Caco-2 (cell line): ENCODE measurements around the gene ARSD. TPM values are rescaled to one million over a fixed set of nuclear protein-coding genes. Genes with fewer than 3 reads are reported as not detected.

Experiments
- BruUV-seq: library from RNA; stranded (reverse); fragments of 400-500 nt; replicated peaks from 2 replicates; lab custom pipeline; 2021; lab: Mats Ljungman, UMichigan
- CTCF ChIA-PET: fragments of 300-600 bp; sonication (Branson Sonifier 250); formaldehyde crosslinking; loops from one replicate; lab custom pipeline; 2022; ENCODE audit warnings: antibody characterized with exemption; lab: Charles Lee
- POLR2A ChIA-PET: fragments of 300-600 bp; sonication (Branson Sonifier 250); formaldehyde crosslinking; loops from one replicate; lab custom pipeline; 2022; ENCODE audit warnings: antibody characterized with exemption; lab: Charles Lee
- DNase-seq, 2 experiments: peaks; one replicate each; pipeline versions ENCODE4 v3.0.0 to v3.0.0-alpha.2; 2020 to 2022
- H3K27me3 ChIP-seq: replicated peaks from 2 replicates; pipeline ENCODE4 v1.6.0; 2011; ENCODE audit warnings: low read length; ENCODE audit not compliant: control insufficient read depth, insufficient read depth
- H3K36me3 ChIP-seq: 2 replicates; pipeline ENCODE4 v1.5.1; 2011; ENCODE audit warnings: low read length; ENCODE audit not compliant: control insufficient read depth, insufficient read depth
- H3K4me1 ChIP-seq: fragments of 250-450 bp; sonication (Bioruptor Pico); 2 replicates; pipeline ENCODE4 v1.5.1; 2020; ENCODE audit warnings: mild to moderate bottlenecking
- H3K4me3 ChIP-seq: 2 replicates; pipeline ENCODE4 v1.5.1; 2011; ENCODE audit warnings: low read depth, mild to moderate bottlenecking, control low read depth, low read length
- H3K9me3 ChIP-seq: fragments of 250-450 bp; sonication (Bioruptor Pico); 2 replicates; pipeline ENCODE4 v1.5.1; 2020; ENCODE audit warnings: mild to moderate bottlenecking, moderate library complexity
- H3K27ac Mint-ChIP-seq: one replicate; pipeline ENCODE4 v1.8.0; 2022; ENCODE audit warnings: mixed read lengths; ENCODE audit not compliant: unreplicated experiment
- H3K27me3 Mint-ChIP-seq: one replicate; pipeline ENCODE4 v1.8.0; 2022; ENCODE audit warnings: mixed read lengths; ENCODE audit not compliant: insufficient read depth, unreplicated experiment
- H3K36me3 Mint-ChIP-seq: one replicate; pipeline ENCODE4 v1.8.0; 2022; ENCODE audit warnings: mild to moderate bottlenecking, mixed read lengths; ENCODE audit not compliant: insufficient read depth, unreplicated experiment
- H3K4me1 Mint-ChIP-seq: one replicate; pipeline ENCODE4 v1.8.0; 2022; ENCODE audit warnings: low read depth, mixed read lengths; ENCODE audit not compliant: unreplicated experiment
- H3K4me3 Mint-ChIP-seq: one replicate; pipeline ENCODE4 v1.8.0; 2022; ENCODE audit warnings: mild to moderate bottlenecking, moderate library complexity, mixed read lengths; ENCODE audit not compliant: unreplicated experiment
- H3K9me3 Mint-ChIP-seq: one replicate; pipeline ENCODE4 v1.8.0; 2022; ENCODE audit warnings: mixed read lengths; ENCODE audit not compliant: unreplicated experiment
- CTCF ChIP-seq, 2 experiments: fragments of 200-600 bp in 1 of 2; IDR thresholded peaks; 1 replicate in 1 of 2; 2 replicates in 1 of 2; pipeline versions ENCODE4 v1.5.1 to v1.8.0; 2011 to 2022; ENCODE audit warnings: antibody characterized with exemption in 1 of 2, control low read depth in 1 of 2, inconsistent platforms in 1 of 2, low read depth in 1 of 2, low read length in 1 of 2, mild to moderate bottlenecking in 1 of 2, moderate library complexity in 1 of 2; ENCODE audit not compliant: insufficient read depth in 1 of 2, severe bottlenecking in 1 of 2, unreplicated experiment in 1 of 2
- intact Hi-C: fragments of 100-400 bp; cut with micrococcal nuclease; formaldehyde crosslinking; loops from one replicate; pipeline ENCODE4 v1.10.0; 2022; ENCODE audit not compliant: unreplicated experiment
- total RNA-seq: library from RNA; stranded (reverse); gene quantifications from 2 replicates; pipeline ENCODE4 v1.2.3, GENCODE V29; 2022

Gene ARSD
- total RNA-seq, 1 experiment from 2014 or later, result 5.8 TPM

- H3K4me3 Mint-ChIP-seq, result no peak overlapping the region
- POLR2A ChIA-PET, result no interaction called here
- peaks cover 10% of the 10 kb centered on the region for H3K9me3 Mint-ChIP-seq
- no peak for TF ChIP-seq CTCF (IDR thresholded peaks at IDR 0.05; ENCODE audit: insufficient read depth in 1 of 2, low read depth in 1 of 2, low read length in 1 of 2, severe bottlenecking in 1 of 2, unreplicated experiment in 1 of 2)
- intact Hi-C loops, result no loop called here
- DNase-seq, result no peak
- H3K36me3 Mint-ChIP-seq, result peaks cover 5% of the 10 kb centered on the region
- no TSS peak for BruUV-seq
- no peaks in the 10 kb centered on the region; the same call in 1 of the 2 replicates for H3K4me1 ChIP-seq
- no peak overlapping the region for H3K27ac Mint-ChIP-seq
- no peaks in the 10 kb centered on the region for H3K36me3 ChIP-seq
- CTCF ChIA-PET, result no interaction called here
- H3K4me1 Mint-ChIP-seq, result peaks cover 7% of the 10 kb centered on the region
- no peaks in the 10 kb centered on the region for H3K27me3 Mint-ChIP-seq
- H3K4me3 ChIP-seq, result no peak overlapping the region
- no peaks in the 10 kb centered on the region for H3K27me3 ChIP-seq
- no peaks in the 10 kb centered on the region for H3K9me3 ChIP-seq
These were observed 5.0 kb downstream of the ARSD start for GRCh38 chrX:2924151-2924550.

- H3K9me3 Mint-ChIP-seq, result peaks cover 10% of the 10 kb centered on the region
- Histone ChIP-seq H3K9me3 (no peaks in the 10 kb centered on the region), H3K4me3 (no peak overlapping the region), H3K27me3 (no peaks in the 10 kb centered on the region), H3K4me1 (no peaks in the 10 kb centered on the region), H3K36me3 (no peaks in the 10 kb centered on the region)
- H3K4me1 Mint-ChIP-seq, result peaks cover 7% of the 10 kb centered on the region
- H3K27me3 Mint-ChIP-seq, result no peaks in the 10 kb centered on the region
- DNase-seq, result no peak
- H3K27ac Mint-ChIP-seq, result no peak overlapping the region
- CTCF ChIA-PET, result no interaction called here
- POLR2A ChIA-PET, result no interaction called here
- no peak for TF ChIP-seq CTCF (IDR thresholded peaks at IDR 0.05; ENCODE audit: insufficient read depth in 1 of 2, low read depth in 1 of 2, low read length in 1 of 2, severe bottlenecking in 1 of 2, unreplicated experiment in 1 of 2)
- intact Hi-C loops, result no loop called here
- H3K4me3 Mint-ChIP-seq, result no peak overlapping the region
- BruUV-seq, result no TSS peak
- no peaks in the 10 kb centered on the region for H3K36me3 Mint-ChIP-seq
These were observed 7.4 kb downstream of the ARSD start for GRCh38 chrX:2921750-2922149.

GRCh38 chrX:2921193-2921592 lies 7.9 kb downstream of the ARSD start:
- DNase-seq, result no peak
- peaks cover 7% of the 10 kb centered on the region for H3K4me1 Mint-ChIP-seq
- CTCF ChIA-PET, result no interaction called here

More at GRCh38 chrX:2921193-2921592, 7.9 kb downstream of the ARSD start:
- no peaks in the 10 kb centered on the region for H3K27me3 ChIP-seq
- POLR2A ChIA-PET, result no interaction called here
- intact Hi-C loops, result no loop called here
- H3K27ac Mint-ChIP-seq, result no peak overlapping the region
- no peaks in the 10 kb centered on the region for H3K36me3 ChIP-seq
- no peaks in the 10 kb centered on the region for H3K4me1 ChIP-seq
- H3K9me3 Mint-ChIP-seq, result peaks cover 10% of the 10 kb centered on the region
- H3K27me3 Mint-ChIP-seq, result no peaks in the 10 kb centered on the region
- TF ChIP-seq CTCF (IDR thresholded peaks at IDR 0.05; ENCODE audit: insufficient read depth in 1 of 2, low read depth in 1 of 2, low read length in 1 of 2, severe bottlenecking in 1 of 2, unreplicated experiment in 1 of 2), result no peak
- H3K4me3 Mint-ChIP-seq, result no peak overlapping the region
- BruUV-seq, result no TSS peak
- no peak overlapping the region for H3K4me3 ChIP-seq
- H3K9me3 ChIP-seq, result no peaks in the 10 kb centered on the region
- H3K36me3 Mint-ChIP-seq, result no peaks in the 10 kb centered on the region
